ENCODE results near the gene ENDOG.

DNA sequence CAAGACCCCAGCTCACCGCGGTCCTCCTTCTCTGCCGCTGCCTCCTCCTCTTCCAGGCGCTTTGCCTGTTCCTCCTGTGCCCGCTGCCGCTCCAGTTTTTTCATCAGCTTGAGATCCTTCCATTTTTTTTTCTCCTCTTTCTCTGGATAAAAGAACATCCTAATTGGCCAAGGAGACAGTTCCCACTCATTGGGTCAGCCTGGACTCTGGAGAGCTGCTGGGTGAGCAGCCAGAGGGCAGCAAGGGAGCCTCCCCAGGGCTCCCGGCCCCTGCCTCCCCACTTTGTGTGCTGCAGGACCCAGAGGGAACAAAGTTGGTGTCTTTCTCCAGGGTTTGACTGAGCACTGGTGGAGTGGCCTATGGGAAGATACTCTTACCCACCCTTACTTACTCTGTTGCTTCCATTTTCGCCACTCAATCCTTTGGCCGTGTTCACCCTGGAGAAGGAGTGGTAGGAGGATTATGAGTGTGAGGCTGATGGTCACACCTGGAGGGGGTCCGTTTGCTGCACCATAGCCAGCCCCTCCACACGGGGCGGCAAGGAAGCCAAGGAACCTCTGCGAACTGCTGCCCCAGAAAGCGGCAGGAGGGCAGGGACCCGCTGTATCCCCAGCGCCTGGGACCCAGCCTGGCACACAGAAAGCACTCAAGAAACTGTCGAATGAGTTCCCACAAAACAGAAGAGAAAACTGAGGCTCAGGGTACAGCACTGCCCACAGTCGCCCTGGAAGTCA is 10.6 kb downstream of the ENDOG start:
- TF ChIP-seq EZH2 (IDR thresholded peaks at IDR 0.05; ENCODE audit: borderline replicate concordance, insufficient read depth, low read length, poor library complexity, severe bottlenecking) (no peak), EP300 (conservative IDR thresholded peaks at IDR 0.05; ENCODE audit: poor library complexity, severe bottlenecking) (no peak), POLR2AphosphoS5 (IDR thresholded peaks at IDR 0.05) (no peak), MXI1 (conservative IDR thresholded peaks at IDR 0.05; ENCODE audit: poor library complexity, severe bottlenecking) (no peak), RAD21 (conservative IDR thresholded peaks at IDR 0.05) (no peak), TAF1 (IDR thresholded peaks at IDR 0.05; ENCODE audit: low read depth) (no peak)
- TF ChIP-seq, protein P1, sequence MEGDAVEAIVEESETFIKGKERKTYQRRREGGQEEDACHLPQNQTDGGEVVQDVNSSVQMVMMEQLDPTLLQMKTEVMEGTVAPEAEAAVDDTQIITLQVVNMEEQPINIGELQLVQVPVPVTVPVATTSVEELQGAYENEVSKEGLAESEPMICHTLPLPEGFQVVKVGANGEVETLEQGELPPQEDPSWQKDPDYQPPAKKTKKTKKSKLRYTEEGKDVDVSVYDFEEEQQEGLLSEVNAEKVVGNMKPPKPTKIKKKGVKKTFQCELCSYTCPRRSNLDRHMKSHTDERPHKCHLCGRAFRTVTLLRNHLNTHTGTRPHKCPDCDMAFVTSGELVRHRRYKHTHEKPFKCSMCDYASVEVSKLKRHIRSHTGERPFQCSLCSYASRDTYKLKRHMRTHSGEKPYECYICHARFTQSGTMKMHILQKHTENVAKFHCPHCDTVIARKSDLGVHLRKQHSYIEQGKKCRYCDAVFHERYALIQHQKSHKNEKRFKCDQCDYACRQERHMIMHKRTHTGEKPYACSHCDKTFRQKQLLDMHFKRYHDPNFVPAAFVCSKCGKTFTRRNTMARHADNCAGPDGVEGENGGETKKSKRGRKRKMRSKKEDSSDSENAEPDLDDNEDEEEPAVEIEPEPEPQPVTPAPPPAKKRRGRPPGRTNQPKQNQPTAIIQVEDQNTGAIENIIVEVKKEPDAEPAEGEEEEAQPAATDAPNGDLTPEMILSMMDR (IDR thresholded peaks at IDR 0.05; ENCODE audit: poor library complexity, severe bottlenecking), result no peak
